GM18519 (cell line): Measurements from ENCODE around the gene ARMH4.
A peak's percentile ranks its signal among the peaks of the same experiment; 100 is the strongest.

ENCODE experiments used
- ATAC-seq: cut with Tn5 transposase; IDR thresholded peaks from one replicate; pipeline ENCODE4 v1.9.1; 2021; ENCODE audit warnings: mild to moderate bottlenecking, moderate library complexity; ENCODE audit not compliant: unreplicated experiment, low FRiP score

Gene ARMH4

GRCh38 chr14:58060898-58061297, 91.1 kb downstream of the ARMH4 start:
- ATAC-seq: no peak

GRCh38 chr14:58060077-58060476, 91.9 kb downstream of the ARMH4 start:
- no peak for ATAC-seq

- no peak for ATAC-seq
These were observed 92.9 kb downstream of the ARMH4 start for GRCh38 chr14:58059126-58059525.

- ATAC-seq: no peak
These were observed 96.5 kb downstream of the ARMH4 start for GRCh38 chr14:58055497-58056010.

GRCh38 chr14:58054100-58054499, 97.9 kb downstream of the ARMH4 start:
- ATAC-seq: no peak

- ATAC-seq: no peak
These were observed 103.8 kb downstream of the ARMH4 start for GRCh38 chr14:58048219-58048618.

- no peak for ATAC-seq
These were observed 124.1 kb downstream of the ARMH4 start for GRCh38 chr14:58027904-58028303.

- no peak for ATAC-seq
These were observed 125.0 kb downstream of the ARMH4 start for GRCh38 chr14:58026967-58027366.

- no peak for ATAC-seq
These were observed 125.8 kb downstream of the ARMH4 start for GRCh38 chr14:58026219-58026618.

- ATAC-seq: no peak
These were observed 137.2 kb downstream of the ARMH4 start for GRCh38 chr14:58014778-58015177.

- ATAC-seq: peak; percentile 86
These were observed 149.4 kb downstream of the ARMH4 start for GRCh38 chr14:58002618-58003017.

- ATAC-seq: no peak
These were observed 152.0 kb downstream of the ARMH4 start for GRCh38 chr14:57999979-58000378.

GRCh38 chr14:57999471-57999870, 152.5 kb downstream of the ARMH4 start:
- no peak for ATAC-seq

GRCh38 chr14:57998766-57999165, 153.2 kb downstream of the ARMH4 start:
- no peak for ATAC-seq

- ATAC-seq: no peak
These were observed 160.7 kb downstream of the ARMH4 start for GRCh38 chr14:57991353-57991752.

GRCh38 chr14:57988445-57988844, 163.6 kb downstream of the ARMH4 start:
- no peak for ATAC-seq

GRCh38 chr14:57987596-57988300, 164.3 kb downstream of the ARMH4 start:
- ATAC-seq: no peak

- no peak for ATAC-seq
These were observed 165.0 kb downstream of the ARMH4 start for GRCh38 chr14:57987051-57987450.

GRCh38 chr14:57982804-57983634, 169.0 kb downstream of the ARMH4 start:
- no peak for ATAC-seq

- no peak for ATAC-seq
These were observed 170.0 kb downstream of the ARMH4 start for GRCh38 chr14:57981817-57982560.
